ENCODE measurements around the gene PPHLN1. TPM values are rescaled to one million over a fixed set of nuclear protein-coding genes. Genes with fewer than 3 reads are reported as not detected.
"Not testable (repeated sequence)": the region's sequence is repeated elsewhere in the genome, so short reads cannot be mapped to it uniquely, and the experiment has no call there.

PPHLN1 gene
- total RNA-seq, 1 donor from 2014 or later: 57.2 TPM

DNA sequence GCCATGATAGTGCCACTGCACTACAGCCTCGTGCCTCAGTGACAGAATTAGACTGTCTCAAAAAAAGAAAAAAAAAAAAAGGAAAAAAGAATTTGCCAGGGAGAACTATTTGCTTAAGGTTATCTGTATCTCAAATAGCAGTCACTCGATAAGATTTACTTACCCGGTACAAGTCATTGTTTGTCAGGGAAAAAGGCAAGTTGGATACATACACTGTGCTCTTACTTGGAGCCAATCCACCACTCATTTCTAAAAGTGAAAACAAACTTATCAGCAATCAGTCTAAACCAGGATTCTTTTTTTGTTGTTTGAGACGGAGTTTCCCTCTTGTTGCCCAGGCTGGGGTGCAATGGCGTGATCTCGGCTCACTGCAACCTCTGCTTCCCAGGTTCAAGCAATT, 2.1 kb upstream of the PPHLN1 start:
- TF ChIP-seq, protein P1, sequence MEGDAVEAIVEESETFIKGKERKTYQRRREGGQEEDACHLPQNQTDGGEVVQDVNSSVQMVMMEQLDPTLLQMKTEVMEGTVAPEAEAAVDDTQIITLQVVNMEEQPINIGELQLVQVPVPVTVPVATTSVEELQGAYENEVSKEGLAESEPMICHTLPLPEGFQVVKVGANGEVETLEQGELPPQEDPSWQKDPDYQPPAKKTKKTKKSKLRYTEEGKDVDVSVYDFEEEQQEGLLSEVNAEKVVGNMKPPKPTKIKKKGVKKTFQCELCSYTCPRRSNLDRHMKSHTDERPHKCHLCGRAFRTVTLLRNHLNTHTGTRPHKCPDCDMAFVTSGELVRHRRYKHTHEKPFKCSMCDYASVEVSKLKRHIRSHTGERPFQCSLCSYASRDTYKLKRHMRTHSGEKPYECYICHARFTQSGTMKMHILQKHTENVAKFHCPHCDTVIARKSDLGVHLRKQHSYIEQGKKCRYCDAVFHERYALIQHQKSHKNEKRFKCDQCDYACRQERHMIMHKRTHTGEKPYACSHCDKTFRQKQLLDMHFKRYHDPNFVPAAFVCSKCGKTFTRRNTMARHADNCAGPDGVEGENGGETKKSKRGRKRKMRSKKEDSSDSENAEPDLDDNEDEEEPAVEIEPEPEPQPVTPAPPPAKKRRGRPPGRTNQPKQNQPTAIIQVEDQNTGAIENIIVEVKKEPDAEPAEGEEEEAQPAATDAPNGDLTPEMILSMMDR (IDR thresholded peaks at IDR 0.05; ENCODE audit: insufficient read depth, low read length, poor library complexity, severe bottlenecking): no peak

DNA sequence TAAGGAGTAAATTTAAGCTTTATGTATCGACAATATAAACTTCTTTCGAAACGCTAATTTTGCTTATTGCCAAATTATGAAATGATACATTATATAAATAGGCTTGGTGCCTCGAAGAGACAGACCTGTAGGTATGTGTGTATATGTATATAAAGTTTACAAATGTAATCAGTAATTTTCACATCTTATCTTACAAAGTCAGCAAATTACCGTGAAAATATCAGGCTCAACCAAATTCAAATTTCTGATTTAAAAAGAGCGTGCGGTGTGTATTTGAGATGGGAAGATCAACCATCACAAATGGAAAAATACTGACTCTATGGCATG, 678 bp upstream of the PPHLN1 start:
- TF ChIP-seq, protein P1 (IDR thresholded peaks at IDR 0.05; ENCODE audit: insufficient read depth, low read length, poor library complexity, severe bottlenecking): no peak
- H3K4me3 ChIP-seq (ENCODE audit: low read depth, low read length): peak overlapping the region; percentile 95
- no peaks in the 10 kb centered on the region for H3K27me3 ChIP-seq (ENCODE audit: control insufficient read depth, insufficient read depth, low read length)
- no peak for DNase-seq (ENCODE audit: low read depth)
- no peaks in the 10 kb centered on the region for H3K36me3 ChIP-seq (ENCODE audit: control insufficient read depth, insufficient read depth, low read length)

More for the DNA sequence above, 2.1 kb upstream of the PPHLN1 start:
- Histone ChIP-seq H3K27me3 (ENCODE audit: control insufficient read depth, insufficient read depth, low read length) (no peaks in the 10 kb centered on the region), H3K4me3 (ENCODE audit: low read depth, low read length) (no peak overlapping the region), H3K36me3 (ENCODE audit: control insufficient read depth, insufficient read depth, low read length) (no peaks in the 10 kb centered on the region)
- no peak for DNase-seq (ENCODE audit: low read depth)

DNA sequence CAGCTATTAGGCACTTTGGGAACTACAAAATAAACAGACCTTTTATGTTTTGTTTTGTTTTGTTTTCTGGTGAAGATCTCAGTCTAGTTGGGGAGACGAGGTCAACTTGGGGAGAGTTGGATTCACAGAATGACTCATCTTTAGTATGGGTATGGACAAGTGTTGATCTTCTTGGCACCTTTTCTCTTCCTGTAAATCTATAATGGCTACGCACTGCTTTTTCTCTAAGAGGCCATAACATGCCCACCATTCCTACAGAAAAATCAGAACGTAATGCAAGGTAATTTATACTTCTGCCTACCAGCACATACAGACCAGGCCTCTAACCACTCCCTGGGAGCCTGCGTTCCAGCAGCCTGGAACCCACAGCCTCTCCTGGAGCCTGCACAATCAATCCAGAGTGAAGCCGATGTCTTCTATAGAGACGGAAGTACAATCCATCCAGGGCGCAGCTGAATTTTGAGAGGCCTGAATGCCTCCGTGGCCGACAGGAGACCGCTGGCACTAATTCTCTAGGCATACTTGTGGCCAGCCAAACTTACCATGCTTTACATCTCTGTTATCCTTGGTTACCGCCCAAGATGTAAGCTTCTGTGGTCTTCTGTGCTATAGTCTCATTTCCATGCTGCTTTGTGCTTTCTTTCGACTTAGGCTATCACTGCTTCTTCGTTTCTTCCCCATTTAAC, 717 bp downstream of the PPHLN1 start:
- DNase-seq (ENCODE audit: low read depth): no peak
- no peaks in the 10 kb centered on the region for H3K36me3 ChIP-seq (ENCODE audit: control insufficient read depth, insufficient read depth, low read length)
- H3K4me3 ChIP-seq (ENCODE audit: low read depth, low read length): peak overlapping the region; percentile 95
- no peaks in the 10 kb centered on the region for H3K27me3 ChIP-seq (ENCODE audit: control insufficient read depth, insufficient read depth, low read length)
- TF ChIP-seq, protein P1 (IDR thresholded peaks at IDR 0.05; ENCODE audit: insufficient read depth, low read length, poor library complexity, severe bottlenecking): no peak

DNA sequence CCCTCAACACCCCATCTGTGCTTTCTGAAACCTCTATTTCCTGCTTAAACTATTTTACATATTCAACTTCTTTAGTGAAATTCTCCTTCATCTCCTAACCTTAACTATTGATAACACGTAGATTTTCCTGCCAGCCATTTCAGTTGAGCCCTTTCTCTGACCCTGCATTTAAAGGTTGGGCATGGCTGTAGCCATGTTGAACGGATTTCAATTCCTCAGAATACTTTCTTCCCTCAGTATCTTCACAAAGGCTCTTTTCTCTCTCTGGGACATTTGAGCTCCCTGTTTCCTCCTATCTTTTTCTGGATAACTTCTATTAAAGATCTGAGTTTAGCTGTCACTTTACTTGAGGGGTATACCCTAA, 1.2 kb downstream of the PPHLN1 start:
- DNase-seq (ENCODE audit: low read depth): no peak
- TF ChIP-seq, protein P1 (IDR thresholded peaks at IDR 0.05; ENCODE audit: insufficient read depth, low read length, poor library complexity, severe bottlenecking): no peak
- Histone ChIP-seq H3K4me3 (ENCODE audit: low read depth, low read length) (peak overlapping the region; percentile 95), H3K27me3 (ENCODE audit: control insufficient read depth, insufficient read depth, low read length) (no peaks in the 10 kb centered on the region), H3K36me3 (ENCODE audit: control insufficient read depth, insufficient read depth, low read length) (no peaks in the 10 kb centered on the region)

DNA sequence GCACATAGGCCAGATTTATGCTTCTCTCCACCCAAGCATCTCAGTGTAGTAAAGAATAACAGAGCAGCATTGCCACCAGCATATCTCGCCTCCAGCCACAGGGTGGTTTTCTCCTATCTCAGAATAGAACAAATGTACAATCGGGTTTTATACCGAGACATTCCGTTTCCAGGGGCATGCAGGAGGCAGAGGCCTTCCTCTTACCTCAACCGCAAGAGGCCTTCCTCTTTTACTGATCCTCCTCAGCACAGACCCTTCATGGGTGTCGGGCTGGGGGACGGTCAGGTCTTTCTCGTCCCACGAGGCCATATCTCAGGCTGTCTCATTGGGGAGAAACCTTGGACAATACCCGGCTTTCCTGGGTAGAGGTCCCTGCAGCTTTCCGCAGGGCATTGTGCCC, 4.1 kb downstream of the PPHLN1 start:
- H3K36me3 ChIP-seq (ENCODE audit: control insufficient read depth, insufficient read depth, low read length); DNase-seq (ENCODE audit: low read depth); H3K27me3 ChIP-seq (ENCODE audit: control insufficient read depth, insufficient read depth, low read length); H3K4me3 ChIP-seq (ENCODE audit: low read depth, low read length): not testable (repeated sequence)

DNA sequence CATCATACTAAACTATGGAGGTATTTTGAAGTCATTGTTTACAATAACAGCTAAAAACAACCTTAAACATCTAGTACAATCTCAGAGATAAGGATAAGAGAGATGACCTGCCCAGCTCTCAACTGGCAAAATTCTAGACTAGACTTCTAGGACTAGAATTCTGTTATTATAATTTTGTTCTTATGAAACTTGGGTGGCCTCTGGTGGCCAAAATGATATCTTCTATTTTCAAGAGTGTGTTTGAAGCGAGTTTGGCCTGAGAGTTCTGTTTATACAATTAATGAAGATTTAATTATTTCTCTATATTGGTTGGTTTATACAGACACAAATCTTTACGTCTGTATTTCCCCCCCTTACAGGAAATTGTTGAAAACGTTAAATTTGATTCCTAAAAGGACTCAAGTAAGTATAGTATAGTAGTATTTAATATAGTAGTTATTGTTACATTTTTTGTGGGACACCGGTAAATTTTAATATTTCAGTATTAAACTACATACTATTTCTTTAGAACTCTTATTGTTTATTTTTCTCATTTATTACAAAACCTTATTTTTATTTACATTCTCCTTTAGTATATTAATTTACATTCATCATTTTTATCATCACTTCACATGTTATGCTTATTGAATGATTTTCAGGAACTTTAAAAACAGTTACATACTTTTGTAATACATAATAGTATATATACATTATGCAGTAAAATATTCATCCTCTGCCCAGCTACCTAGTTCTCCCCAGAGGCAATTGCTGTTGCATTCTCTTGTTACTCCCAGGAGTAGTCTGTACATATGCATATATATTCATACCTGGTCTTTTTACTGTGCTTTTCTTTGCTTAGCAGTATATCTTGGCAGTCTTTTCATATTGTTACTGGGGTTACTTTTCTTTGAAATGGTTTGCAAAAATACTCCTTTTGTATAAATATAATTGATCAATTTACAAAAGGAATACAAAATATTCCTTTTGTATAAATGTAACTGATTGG, 6.6 kb downstream of the PPHLN1 start:
- TF ChIP-seq, protein P1 (IDR thresholded peaks at IDR 0.05; ENCODE audit: insufficient read depth, low read length, poor library complexity, severe bottlenecking): peak; percentile 50
- no peak for DNase-seq (ENCODE audit: low read depth)
- no peak overlapping the region for H3K4me3 ChIP-seq (ENCODE audit: low read depth, low read length)
- no peaks in the 10 kb centered on the region for H3K27me3 ChIP-seq (ENCODE audit: control insufficient read depth, insufficient read depth, low read length)
- H3K36me3 ChIP-seq (ENCODE audit: control insufficient read depth, insufficient read depth, low read length): no peaks in the 10 kb centered on the region
